Germinal center (tissue), 1 donor: Measurements from ENCODE around the gene RELCH.
A peak's percentile ranks its signal among the peaks of the same experiment; 100 is the strongest.

Source experiments
- DNase-seq: peaks from one replicate; pipeline ENCODE4 v3.0.0; 2012; ENCODE audit warnings: mixed read lengths, low spot score

The RELCH gene

GRCh38 chr18:62187543-62188510 lies 772 bp downstream of the RELCH start:
- peak; percentile 18 for DNase-seq

- DNase-seq, result no peak
Measured at GRCh38 chr18:62189208-62189607, 2.2 kb downstream of the RELCH start.

- DNase-seq, result no peak
Measured at GRCh38 chr18:62196079-62196478, 9.0 kb downstream of the RELCH start.

GRCh38 chr18:62196980-62197379 lies 9.9 kb downstream of the RELCH start:
- DNase-seq, result no peak

GRCh38 chr18:62198259-62198658 lies 11.2 kb downstream of the RELCH start:
- no peak for DNase-seq

GRCh38 chr18:62199629-62200028 lies 12.6 kb downstream of the RELCH start:
- no peak for DNase-seq

GRCh38 chr18:62200121-62200914 lies 13.3 kb downstream of the RELCH start:
- DNase-seq, result no peak

GRCh38 chr18:62201870-62202269 lies 14.8 kb downstream of the RELCH start:
- DNase-seq, result no peak

- DNase-seq, result no peak
Measured at GRCh38 chr18:62205824-62206223, 18.8 kb downstream of the RELCH start.

GRCh38 chr18:62206593-62206992 lies 19.5 kb downstream of the RELCH start:
- no peak for DNase-seq

- no peak for DNase-seq
Measured at GRCh38 chr18:62209046-62209445, 22.0 kb downstream of the RELCH start.

GRCh38 chr18:62210138-62210537 lies 23.1 kb downstream of the RELCH start:
- no peak for DNase-seq

- DNase-seq, result no peak
Measured at GRCh38 chr18:62211325-62211828, 24.3 kb downstream of the RELCH start.

GRCh38 chr18:62214790-62215189 lies 27.7 kb downstream of the RELCH start:
- DNase-seq, result no peak

GRCh38 chr18:62224229-62224628 lies 37.2 kb downstream of the RELCH start:
- no peak for DNase-seq

GRCh38 chr18:62226047-62226446 lies 39.0 kb downstream of the RELCH start:
- no peak for DNase-seq

- no peak for DNase-seq
Measured at GRCh38 chr18:62236252-62236651, 49.2 kb downstream of the RELCH start.

GRCh38 chr18:62239475-62239874 lies 52.4 kb downstream of the RELCH start:
- DNase-seq, result no peak

GRCh38 chr18:62242955-62243354 lies 55.9 kb downstream of the RELCH start:
- DNase-seq, result no peak

GRCh38 chr18:62245177-62245576 lies 58.1 kb downstream of the RELCH start:
- no peak for DNase-seq

GRCh38 chr18:62245699-62246098 lies 58.6 kb downstream of the RELCH start:
- no peak for DNase-seq

GRCh38 chr18:62248313-62248712 lies 61.3 kb downstream of the RELCH start:
- no peak for DNase-seq
